ENCODE results near the gene NRAS.
"Not testable (repeated sequence)": the region's sequence is repeated elsewhere in the genome, so short reads cannot be mapped to it uniquely, and the experiment has no call there.

The NRAS gene

DNA sequence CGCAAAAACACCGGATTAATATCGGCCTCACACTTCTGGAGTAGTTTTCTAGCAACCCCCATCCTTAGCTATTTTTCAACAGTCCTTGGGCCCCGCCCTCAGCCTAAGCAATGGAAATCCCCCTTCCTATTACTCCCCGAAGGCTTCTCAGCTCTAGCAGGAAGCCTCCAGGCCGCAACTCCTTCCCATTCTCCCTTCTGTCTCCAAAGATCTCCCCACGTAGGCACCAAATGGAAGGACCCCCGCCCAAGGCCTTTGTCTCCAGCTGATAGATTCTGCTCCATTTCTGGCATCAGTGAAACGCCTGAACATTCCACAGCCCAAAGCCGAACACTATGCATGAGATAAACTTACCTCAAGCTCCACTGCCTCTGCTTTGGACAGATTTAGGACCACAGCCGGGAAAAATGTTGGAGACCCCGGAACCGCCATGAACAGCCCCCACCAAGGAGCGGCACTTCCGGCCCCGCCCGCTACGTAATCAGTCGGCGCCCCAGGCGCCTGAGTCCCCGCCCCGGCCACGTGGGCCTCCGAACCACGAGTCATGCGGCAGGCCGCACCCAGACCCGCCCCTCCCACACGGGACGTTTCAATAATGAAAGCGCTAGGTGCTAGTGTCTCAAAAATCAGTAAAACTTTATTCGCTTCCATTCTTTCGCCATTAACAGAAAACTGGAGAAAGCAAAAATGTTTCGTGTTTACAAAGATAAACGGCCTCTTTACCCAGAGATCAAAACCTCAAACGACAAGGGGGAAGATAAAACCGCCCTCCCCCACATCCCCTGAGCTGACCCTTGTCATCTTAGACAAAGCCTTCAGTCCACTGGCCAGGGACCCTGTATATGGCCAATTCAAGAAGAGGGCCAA is at the start of gene NRAS:
NRAS (minus strand) TSS at position 468 of the 867 bp plus-strand sequence. CDS start 611 bp downstream, outside the sequence.
- no peak for DNase-seq

DNA sequence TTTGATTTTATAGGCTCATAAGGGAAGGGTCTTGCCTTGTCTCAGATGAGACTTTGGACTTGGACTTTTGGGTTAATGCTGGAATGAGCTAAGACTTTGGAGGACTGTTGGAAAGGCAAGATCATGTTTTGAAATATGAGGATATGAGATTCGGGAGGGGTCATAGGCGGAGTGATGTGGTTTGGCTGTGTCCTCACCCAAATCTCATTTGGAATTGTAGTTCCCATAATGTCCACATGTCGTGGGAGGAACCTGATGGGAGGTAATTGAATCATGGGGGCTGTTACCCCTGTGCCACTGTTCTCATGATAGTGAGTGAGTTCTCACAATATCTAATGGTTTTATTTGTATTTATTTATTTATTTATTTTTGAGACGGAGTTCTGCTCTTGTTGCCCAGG is 48.1 kb upstream of the NRAS start:
- DNase-seq = no peak

DNA sequence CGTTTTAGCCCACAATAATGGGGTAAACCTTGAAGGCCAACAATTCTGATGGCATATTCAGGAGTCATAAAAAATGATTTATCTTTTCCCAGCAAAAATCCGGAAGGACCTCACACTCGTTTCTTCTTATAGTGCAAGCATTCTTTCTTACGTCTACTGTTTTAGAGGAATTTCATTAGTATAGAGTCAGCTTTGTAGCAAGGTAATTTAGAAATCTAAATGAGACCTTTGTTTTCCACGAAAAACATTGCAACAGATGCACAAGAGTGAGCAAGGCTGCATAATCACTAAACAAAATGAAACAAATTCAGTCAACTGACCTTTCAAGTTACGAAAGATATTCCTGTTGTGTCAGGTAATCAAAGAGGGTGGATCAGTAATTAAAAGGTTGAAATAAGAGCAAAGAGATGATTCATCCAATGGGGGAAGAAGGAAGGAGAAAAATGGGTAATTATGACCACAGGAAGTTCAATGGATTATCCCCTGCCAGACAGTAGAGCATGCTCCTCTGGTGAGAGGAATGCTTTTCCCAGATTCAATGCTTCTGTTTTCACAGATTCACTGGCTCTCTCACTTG is 41.8 kb upstream of the NRAS start:
- DNase-seq = no peak

DNA sequence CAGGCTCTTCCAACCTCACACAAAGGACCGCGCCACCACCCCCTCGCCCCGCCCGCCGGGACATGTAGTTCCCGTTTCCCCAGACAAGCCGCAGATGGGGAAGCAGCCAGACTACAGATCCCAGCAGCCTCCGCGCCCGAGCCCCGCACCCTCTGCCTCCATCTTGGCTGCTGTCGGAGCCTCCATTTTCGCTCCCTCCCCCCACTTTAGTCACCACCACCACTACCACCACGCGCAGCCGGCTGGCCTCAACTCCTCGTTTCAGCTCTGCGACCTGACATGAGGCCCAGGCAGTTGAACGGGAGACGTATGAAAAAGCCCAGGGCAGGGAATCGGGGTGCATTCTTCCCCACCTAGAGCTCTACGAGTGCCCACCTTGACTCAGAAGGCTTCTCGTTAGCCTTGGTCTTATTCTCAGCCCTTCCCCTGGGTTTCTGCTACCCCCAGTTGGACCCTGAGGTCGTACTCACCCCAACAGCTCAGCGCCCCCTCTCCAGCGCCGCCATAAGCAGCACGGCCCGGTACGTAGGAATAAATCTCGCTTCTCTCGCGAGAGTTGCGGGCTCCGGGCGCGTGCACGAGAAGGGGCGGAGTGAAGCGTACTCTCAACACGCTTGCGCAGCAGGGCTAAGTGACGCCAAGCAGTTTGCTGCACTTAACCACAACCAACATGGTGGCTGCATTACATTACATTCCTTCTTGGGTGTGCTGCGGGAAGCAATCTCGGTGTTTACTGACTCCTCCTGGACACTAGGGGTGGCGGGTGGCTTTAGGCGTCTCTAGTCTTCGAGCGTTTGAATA is 41.1 kb upstream of the NRAS start, which contains the start of gene CSDE1:
CSDE1 (minus strand) TSS at position 530 of the 801 bp plus-strand sequence. CDS start 18,094 bp downstream, outside the sequence.
- DNase-seq = peak; percentile 58

DNA sequence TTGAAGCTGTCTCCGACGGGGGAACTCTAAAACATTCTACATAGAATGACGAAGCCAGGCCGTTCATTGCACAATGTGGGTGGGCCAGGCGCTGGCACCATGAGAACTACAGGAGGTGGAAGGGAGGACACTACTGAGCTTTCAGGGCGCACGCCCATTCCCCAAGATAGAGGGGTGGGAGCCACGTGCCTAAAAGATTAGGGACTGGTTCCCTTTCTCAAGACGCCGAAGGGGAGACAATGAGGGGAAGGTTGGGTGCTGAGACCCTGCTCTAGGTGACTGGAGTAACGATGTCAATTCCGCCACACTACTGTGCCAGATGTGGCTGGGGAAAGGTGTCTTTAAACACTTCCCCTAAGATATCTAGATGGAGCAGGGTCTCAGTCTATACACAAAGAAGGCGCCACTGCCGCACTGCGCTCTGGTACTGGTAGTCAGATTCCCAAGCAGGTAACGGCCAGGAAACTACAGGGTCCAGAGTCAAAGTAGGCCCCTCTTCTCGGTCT is 40.4 kb upstream of the NRAS start:
- no peak for DNase-seq

DNA sequence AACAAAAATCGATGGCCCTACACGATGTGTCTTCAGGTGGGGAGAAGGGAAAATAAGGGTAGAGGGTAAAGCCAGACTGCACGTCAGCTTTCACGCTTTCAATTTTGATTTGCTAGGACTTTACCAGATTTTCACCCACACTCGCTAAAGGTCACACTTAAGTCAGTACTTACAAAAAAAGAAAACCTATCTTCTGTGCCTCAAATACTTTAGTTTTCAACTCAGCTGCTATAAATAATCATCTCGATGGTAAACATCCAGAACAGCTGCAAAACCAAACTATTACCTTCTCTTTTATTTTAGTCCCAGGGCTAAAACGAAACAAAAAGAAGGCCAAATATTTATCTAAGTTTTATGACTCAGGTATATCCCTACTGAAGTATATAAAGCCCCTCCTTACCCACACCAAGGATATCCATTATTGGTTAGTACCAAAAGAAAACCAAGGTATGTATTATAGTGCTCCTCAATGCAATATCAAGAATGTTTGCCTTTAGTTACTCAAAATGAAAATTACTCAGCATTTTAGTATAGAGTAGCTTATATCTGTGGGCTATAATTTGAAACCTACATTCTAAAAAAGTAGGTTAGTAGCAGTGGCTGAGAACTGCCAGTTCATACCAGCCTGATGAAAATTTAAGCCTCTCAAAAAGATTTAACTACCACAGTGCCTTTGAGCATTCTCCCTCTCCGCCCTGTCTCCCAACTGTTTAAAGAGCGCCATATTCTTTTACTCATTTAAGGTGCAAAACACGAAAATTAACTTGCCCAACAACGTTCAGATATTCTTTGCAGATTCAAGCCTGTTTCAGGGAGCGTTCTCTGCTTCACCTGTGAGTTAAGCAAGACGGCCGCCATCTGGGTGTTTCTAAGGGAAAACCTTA is 39.7 kb upstream of the NRAS start:
- no peak for DNase-seq

DNA sequence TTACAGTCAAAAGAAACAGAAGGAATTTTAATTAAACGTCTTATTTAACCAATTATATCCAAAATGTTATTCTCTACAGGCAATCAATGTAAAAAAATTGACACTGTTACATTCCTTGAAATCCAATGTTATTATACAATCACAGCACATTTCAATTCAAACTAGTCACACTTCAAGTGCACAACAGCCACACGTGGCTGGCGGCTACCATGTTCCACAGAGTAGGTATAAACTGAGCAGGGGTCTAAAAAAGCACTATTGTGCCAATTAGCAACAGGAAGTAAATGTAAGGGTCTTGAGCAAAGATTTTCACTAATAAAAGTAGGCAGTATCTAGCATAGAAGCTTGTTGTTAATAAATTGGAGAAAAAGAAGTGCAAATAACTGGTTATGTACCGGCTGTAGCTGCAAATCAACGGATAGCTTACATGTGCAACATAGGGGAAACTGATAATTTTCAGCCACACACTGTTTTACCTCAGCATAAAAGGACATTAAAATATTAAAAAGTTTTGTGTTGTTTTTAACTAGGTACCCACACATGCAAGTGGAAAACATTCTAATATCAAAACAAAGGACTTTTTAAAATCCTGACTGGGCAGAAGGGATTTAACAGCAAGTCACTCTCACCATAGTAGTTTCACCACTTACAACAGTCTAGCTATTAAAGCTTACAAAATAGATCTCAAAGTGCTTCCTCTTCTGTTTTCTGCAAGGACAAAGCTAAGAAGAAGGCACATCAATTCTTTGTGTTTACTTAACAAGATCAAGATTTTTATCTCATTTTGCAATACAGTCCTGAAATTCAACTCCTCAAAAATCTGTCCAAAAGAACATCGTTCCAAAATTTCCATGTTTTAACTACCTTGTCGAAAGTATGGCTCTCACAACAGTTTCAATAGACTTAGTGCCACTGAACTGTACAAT is 38.7 kb upstream of the NRAS start:
- peak; percentile 21 for DNase-seq

DNA sequence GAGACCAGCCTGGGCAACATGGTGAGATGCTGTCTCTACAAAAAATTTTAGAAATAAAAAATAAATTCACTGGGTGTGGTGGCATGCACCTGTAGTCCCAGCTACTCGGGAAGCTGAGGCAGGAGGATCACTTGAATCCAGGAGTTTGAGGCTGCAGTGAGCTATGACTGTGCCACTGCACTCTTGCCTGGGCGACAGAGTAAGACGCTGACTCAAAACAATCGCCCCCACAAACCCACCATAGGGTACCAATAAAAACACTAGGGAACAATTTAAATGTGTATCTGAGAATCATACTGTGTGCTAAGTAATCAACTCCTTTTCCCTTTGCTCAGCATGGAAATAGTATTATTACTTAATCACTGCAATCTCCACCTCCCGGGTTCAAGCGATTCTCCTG is 37.1 kb upstream of the NRAS start:
- not testable (repeated sequence) for DNase-seq

DNA sequence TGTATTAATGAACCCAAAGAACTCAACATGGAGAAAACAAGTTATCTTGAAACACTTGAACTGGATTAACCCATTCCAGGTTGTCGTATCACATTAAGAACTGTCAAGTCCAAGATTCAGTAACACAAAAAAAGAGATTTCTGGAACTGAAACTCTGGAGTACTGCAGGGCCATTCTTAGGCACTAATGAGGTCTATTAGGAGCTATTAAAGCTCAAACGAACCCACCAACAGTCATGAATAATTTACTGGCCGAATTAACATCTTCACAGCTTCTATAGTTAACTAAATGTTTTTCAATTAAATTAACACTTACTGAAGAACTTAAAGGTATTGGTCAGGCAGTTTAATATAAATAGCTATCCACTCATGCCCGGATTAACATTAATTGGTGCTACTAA is 36.6 kb upstream of the NRAS start:
- DNase-seq = no peak

DNA sequence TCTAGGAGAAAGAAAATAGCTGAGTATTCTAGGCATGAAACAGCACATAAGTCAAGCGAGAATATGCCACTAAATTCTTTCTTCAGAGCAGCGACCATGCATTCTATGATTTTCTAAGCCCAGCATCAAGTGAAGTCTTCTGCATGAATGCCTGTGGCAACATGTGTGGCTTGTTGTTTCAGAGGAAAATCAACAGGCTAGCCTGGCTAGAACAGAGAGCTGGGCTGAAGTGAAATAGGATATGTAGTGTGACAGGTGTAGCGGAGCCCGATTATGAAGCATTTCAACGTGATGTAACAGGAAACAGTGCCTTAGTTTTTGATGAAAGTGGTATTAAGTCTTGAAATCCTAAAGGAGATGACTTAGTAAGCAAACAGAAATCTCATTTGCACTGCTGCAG is 34.2 kb upstream of the NRAS start:
- no peak for DNase-seq

DNA sequence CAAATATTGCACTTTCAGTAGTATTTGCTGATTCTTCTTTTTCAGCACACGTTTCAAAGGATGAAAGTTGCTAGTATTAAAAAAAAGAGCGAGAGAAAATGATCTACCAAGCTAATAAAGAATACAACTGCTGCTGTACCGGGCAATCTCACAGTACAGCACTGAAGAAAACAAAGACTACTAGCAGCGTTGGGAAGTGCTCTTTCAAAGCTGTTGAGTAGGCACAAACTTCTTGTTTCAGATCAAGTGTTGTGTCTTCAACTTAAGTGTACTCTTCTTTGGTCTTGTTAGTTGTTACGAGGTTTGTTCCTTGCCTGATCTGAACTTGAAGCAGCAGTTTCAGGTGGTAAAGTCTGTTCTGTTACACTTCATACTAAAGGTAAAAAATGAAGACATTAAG is 33.3 kb upstream of the NRAS start:
- no peak for DNase-seq

DNA sequence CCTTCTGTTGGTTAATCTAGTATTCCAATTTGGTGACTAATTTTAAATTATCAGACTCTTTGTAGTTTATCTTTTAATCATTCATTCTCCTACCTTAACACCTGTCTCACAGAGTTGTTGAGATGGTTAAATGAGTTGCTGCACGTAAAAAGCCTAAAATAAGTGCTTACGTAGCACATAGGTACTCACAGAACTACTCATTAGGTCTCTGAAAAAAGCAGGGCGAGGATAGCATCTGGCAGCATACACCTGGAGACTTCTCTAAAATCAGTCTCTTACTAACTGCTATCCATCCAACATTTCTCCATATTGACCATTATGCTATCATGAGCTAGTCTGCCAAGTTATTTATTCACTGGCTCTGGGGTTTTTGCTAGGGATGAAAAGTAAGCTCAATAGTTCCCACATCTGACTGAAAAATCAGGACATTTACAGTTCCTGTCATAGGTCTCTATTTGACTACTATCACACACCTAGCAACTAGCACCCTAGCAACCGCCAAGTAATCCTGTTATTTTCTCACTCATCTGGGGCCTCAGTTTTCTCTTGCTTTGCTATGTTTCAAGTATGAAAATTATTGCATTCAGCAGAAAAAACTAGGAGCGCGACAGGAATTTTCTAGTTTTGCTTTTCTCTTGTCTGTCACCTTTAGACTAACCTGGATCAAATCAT is 30.0 kb upstream of the NRAS start:
- DNase-seq = no peak

DNA sequence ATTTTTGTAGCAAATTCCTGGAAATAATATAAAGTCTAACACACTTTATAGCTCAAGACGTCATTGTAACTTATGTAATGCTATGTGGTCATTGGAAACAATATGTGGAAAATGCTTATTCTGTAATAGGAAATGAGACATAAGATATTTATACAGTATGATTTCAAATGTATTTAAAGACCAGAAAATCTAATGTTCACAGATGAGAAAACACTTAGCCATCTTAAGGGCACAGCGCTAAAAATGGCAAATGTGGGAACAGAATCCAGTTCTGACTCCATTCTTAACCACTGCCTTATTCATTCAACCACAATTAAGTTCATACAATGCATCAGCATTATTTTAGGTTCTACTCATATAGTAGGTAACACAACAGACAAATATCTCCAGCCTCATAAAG is 28.7 kb upstream of the NRAS start:
- no peak for DNase-seq

DNA sequence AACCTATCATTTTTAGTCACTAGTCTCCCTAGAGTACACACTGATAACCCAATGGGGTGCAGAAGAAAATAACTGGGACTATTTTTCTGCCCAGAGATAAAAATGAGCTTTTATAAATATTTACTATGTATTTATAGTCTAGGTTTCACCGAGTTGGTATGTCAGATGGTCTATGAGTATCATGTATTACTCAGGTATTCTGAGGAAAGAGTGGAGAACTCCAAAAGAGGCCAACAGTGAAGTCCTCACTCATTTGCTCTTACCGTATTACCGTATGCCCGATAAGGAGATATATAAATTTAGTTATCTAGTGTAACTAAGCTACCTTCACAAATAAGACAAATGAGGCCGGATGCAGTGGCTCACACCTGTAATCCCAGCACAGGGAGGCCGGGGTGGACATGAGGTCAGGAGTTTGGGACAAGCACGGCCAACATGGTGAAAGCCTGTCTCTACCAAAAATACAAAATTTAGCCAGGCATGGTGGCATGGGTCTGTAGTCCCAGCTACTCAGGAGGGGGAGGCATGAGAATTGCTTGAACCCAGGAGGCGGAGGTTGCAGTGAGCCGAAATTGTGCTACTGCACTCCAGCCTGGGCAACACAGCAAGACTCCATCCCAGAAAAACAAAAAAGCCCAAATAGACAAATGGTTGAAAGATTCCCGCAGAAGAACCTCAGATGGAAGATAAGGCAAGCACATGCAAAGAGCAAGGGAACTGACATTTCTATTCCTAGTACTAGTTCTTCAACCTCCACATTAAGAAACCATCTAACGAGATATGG is 25.6 kb upstream of the NRAS start:
- no peak for DNase-seq

DNA sequence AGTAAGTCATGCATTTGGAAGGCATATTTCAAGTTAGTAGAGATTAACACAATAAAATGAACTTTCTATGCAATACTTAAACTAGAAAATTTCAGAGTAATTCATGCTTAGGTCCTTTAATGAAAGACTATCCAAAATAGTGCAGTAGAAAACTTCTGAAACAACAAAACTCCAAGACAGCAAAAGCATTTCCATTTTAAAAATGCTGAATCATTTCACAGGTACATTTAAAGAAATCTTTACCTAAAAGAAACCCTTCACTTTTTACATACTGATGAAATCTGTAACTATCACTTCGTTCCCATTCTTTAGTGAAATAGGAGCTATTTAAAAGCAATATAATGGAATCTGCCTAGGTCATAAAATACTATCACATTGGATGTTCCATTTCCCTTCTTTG is 23.8 kb upstream of the NRAS start:
- no peak for DNase-seq

DNA sequence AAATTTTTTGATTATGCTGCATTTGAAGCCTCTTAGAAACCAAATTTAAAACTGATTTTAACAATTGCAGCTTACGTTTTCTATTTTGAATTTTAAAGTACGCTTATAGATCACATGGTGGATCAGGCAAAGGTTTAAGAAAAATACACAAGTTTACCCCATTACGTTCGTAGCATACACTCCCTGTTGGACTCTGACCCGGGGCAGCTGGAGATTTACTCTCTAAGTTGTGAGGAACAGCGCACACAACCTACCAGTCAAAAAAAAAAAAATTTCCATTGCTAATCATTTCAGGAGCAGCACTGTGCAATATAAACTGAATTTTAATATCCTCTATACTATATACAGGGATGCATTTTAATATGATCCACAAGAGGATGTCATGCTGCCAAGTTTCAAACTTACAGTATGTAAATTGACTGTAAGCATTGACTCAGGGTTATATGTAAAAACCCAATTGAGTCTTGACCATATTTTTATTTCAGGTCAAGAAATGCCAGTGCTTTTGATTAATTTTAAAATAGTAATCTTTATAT is 20.8 kb upstream of the NRAS start:
- DNase-seq = no peak

DNA sequence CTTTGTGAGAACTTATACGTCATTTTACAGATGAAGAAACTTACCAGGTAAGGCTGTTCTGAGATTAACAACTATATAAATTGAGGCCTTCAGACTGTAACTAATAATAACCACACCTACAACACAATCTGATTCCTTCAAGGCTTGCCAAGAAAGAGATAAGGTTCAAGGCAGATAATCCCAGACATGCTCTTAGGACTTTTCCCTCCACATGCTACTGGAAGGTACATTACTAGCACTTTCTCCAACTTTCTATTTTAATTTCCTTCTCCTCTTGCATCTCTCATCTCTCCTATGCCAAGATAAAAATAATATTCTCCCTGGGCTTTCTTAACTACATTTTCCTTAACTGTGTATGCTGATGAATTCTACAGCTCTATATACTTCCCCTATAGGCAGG is 18.9 kb upstream of the NRAS start:
- DNase-seq = no peak

DNA sequence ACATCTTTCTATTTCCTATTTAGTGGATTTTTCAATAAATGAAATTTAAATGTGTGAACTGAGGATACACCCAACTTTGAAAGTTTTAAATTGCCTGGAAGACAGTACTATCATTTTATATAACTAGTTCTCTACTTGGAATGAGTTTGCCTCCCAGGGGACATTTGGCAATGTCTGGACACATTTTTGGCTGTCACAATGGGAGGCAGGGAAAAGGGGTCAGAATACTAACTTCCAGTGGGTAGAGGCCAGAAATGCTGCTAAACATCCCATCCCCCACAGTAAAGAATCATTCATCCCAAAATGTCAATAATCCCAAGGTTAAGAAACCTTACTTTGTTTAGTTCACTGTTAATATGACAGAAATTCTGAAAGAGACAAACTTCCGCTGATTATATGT is 13.2 kb upstream of the NRAS start:
- no peak for DNase-seq

DNA sequence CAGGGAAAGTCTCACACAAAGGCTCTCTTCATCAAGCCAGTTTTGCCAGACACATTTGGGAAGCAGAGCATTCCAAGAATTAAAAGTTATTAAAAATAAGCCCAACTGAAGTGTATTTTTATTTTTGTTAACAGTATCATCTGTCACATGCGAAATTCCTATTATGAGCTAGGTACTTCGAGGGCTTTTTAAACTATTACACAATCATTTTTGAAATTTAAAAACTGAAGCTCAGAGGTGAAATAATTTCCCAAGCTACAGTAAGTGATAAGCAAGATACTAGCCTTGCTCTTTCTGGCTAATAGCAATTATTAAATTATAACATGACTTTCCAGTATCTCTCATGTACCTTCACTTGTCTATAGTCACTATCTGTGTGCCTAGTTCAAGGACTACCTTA is 12.0 kb upstream of the NRAS start:
- DNase-seq = no peak

DNA sequence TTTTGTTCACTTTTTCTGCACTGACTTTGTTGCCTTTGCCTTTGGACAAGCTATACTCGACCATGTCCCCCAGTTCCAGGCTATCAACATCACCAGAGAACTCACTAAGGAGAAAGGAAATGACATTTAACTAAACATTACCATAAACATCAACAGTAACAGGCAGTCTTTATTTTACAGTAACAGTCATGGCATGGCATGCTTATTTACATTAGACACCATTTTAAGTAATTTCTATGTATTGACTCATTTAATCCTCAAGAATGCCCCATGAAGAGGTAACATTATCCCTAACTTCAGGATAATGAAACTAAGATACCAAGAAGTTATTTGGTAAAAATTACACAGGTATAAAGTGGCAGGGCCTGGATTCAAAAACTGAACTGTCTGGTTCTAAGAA is 8.7 kb upstream of the NRAS start:
- DNase-seq = no peak
